Smooth muscle cell of the brain vasculature (primary cell): Measurements from ENCODE around the gene PPP1R12B.
A peak's percentile ranks its signal among the peaks of the same experiment; 100 is the strongest.
"Not testable (repeated sequence)": the region's sequence is repeated elsewhere in the genome, so short reads cannot be mapped to it uniquely, and the experiment has no call there.

Experiments
- DNase-seq: peaks from one replicate; pipeline ENCODE4 v3.0.0-alpha.2; 2012; ENCODE audit warnings: low read depth, low spot score

PPP1R12B gene

DNA sequence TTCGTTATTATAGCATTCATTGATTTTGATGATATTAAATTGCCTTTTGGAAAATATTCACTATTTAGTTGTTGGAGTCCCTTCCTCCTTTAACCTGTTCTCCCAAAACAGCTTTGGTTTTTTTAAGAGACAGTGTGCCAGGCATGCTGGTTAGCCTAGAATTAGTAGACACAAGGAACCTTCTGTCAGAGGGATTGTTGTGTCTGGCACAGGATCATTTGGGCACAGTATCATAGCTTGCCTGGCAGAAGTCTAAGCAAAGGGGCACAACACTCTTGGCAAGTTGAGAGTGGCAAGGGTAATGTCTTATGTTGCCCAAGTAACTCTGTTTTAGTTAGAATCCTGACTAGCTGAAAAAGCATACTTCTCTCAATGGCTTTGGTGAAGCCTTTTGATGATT, 49.9 kb downstream of the PPP1R12B start:
- DNase-seq: not testable (repeated sequence)

DNA sequence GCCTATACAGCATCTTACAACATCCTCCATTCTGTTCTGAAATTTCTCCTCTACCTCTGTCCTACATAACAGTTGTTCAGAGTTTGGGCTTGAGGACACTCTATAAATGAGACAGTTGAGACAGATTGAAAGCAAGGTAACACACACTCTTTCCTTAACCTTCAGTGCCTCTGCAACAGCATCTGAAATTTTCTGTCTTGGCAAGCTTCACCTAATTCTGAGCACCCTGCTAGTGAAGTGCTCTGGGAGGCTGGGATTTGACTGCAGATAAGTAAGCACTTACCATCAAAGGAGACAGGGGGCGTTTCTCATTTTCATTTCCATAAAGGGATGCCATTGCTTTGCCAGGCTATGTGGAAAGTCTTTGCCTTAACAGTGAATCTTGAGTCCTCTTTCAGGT, 53.3 kb downstream of the PPP1R12B start:
- DNase-seq: not testable (repeated sequence)

DNA sequence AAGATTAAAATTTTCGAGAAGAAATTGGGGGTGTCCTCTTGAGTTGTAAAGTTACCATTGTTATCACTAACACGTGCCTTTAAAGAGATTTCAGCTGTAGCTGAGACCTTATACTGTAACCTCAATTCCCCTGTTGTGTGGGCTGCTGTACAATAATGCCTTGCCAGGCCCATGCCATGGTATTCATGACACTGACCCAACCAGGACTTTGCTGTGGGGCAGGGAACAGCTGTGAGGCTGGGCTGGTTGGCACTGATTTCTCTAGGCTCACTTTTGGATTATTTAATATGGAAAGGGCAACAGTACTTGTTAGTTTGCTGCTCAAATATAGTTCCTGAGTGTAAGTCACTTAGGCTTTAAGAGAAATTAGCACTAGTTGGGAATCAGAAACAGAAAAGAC, 54.9 kb downstream of the PPP1R12B start:
- DNase-seq: not testable (repeated sequence)

DNA sequence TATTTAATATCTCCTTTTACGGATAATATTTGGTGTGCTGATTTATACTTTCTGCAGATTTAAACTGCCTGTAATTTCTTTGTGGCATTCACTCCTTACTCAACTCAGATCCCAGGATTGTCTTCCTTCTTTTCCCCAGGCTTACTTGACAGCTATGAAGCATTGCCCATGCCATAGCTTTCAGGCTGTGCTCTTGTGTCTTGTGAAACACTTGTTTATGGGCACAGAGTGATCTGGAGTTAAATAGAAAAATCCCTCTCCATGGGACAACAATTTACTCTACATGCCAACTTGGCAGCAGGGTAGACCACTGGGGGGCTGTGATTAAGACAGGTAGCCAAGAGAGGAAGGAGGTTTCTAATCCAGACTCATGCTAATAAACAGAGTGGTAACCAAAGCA, 57.4 kb downstream of the PPP1R12B start:
- no peak for DNase-seq

DNA sequence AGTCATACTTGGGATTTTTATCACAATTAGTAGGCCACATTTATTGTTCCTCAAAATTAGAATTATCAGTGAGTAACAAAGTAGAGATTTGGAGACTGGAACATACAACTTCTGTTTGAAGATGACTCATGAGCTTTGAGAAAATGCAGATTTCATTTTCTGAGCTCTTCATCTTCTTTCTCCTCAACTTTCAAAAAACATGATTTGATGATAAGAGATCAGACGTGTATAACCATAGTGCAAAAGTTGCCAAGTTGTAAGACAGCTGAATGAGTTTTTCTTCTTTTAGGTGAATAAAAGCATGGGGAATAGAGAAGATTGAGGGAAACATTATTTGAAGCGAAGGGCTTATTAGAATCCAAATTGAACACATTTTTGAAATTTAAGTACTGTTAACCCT, 58.4 kb downstream of the PPP1R12B start:
- not testable (repeated sequence) for DNase-seq

DNA sequence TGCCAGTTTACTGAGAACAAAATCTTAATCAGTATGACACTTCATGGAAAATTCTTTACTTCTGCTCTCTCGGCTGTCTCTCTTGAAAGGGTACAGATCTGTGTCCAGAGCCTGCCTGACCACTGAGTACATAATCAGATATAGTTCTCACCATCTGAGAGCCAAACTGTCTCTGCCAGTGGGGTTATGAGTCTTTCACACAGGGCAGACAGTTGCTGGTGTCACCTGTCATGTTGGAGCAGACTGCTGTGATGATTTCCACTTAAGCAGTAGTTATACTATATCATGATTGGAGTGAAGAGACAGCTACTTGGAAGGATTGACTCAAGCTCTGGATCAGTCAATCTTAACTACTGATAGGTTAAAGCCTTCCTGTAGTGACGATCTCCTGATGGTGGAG, 58.9 kb downstream of the PPP1R12B start:
- not testable (repeated sequence) for DNase-seq

DNA sequence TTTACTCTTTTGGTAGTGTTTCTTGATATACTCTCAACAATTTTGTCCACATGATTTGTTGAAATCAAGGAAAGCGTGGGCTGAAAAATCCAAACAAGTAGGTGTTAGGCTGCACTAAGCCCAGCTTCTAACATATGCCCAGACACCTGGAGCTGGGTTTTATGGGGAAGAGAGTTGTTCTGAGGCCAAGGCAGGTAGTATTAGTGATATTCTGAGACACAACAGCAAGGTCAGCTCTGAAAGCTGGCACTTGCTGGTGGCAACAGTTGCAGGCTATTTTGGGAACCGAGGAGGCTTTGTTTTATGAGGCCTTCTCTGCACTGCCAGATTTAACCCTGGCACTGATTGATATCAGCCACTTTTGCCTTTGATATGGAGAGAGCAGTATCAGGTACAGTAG, 61.8 kb downstream of the PPP1R12B start:
- DNase-seq: not testable (repeated sequence)

DNA sequence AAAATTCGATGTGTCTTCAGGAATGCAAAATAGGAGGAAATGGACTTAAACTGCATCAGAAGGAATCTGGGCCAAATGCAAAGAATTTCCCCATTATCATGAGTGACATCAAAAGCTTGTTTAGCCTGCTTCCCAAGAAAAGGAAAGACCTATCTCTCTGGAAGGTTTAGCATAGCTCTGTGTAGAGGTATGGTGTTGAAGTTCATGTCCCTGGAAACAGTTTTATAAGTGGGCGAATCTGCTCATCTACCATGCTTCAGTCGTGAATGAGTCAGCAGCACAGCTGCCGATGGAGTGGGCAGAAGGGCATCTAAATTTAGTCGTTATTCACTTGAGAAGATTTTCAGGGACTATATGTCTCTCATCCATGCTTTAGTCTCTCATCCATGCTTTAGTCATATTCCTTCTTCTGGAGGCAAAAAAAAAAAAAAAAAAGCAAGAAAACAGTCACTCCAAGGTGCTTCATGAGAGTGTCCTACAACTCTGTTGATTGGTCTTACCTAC, 62.4 kb downstream of the PPP1R12B start:
- not testable (repeated sequence) for DNase-seq

DNA sequence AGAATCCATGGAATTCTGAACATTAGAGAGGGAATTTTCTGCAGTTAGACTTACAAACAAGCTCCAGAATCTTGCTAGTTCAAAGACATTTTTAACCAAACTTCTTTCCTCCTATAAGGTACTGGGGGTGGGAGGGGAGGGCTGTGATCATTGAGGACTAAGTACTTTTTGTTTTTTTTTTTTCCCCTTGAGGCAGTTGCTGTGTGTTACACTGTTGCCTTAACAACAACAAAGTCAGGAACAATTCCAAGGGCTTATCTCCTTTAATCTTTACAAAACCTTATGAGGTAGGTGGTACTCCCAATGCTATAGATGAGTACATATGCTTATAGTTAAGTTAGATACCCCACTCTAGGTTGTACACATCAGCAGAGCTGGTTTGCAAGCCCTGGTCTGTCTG, 62.9 kb downstream of the PPP1R12B start:
- no peak for DNase-seq

DNA sequence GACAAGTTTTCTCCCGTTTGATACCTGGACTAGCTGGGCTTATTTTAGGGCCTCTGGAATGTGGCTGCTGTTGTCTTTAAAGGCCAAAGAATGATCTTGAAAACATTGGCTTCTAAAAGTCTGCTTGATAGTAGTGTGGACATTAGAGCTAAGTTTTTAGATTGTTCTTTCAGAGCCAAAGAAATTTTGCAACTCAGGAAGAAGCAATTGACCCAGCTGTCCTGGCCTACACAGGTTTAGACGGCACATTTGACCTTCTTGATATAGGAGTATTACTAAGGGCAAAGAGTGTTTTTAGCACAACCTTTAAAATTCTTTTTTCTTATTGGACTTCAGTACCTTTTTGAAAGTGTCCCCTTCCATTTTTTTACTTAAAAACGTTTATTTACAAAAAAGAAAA, 63.9 kb downstream of the PPP1R12B start:
- DNase-seq: not testable (repeated sequence)

DNA sequence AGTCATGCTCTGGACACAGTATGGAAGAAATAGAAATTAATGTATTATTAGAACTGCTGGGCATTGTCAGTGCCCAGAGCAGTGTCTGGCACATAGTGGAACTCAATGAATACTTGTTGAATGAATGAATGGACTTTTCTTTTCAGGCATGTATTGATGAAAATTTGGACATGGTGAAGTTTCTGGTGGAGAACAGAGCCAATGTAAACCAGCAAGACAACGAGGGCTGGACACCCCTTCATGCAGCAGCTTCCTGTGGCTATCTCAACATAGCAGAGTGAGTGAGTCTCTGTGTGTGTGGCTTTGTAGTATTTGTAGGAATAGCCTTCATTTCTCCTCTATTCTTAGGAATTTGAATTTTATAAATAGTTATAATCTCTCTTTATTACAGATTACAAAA, 68.1 kb downstream of the PPP1R12B start:
- peak; percentile 18 for DNase-seq

DNA sequence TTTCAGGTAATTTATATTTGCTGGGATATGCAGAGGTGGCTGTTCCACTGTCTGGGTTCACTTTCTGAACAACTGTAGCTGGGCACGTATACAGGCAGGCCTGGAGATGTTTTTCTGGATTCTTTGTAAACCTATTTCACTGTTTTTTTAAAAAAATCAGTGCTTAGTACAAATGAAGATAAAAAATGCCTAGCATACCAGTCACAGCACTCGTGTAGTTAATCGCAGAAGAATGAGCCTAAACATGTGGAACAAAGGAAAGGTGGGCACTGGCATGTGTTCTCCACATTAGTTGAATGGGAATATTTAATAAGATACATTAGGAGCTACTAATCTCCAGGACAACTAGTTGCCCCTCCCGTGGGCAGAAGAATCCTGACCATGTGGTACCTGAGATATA, 68.6 kb downstream of the PPP1R12B start:
- DNase-seq: not testable (repeated sequence)

DNA sequence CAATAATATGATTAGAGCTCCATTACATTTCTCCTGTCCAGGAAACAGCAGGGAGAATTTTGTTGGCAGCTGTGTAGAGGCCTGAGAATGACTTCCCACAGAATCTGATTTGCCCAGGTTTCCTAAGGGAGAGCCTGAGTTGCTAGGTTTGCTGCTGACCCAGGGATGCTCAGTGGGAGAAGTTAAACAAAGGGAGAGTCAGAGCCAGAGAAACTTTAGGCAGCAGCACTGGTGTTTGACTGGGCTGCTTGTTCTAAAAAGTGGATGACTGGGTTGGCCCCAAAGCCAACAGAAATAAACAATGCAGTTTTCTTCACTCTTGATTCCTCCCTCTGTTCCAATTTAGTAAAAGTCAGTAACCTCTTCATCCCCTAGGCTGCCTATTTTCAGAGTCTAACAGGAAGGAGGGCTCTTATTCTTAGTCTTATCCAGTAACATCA, 69.3 kb downstream of the PPP1R12B start:
- DNase-seq: peak; percentile 41

DNA sequence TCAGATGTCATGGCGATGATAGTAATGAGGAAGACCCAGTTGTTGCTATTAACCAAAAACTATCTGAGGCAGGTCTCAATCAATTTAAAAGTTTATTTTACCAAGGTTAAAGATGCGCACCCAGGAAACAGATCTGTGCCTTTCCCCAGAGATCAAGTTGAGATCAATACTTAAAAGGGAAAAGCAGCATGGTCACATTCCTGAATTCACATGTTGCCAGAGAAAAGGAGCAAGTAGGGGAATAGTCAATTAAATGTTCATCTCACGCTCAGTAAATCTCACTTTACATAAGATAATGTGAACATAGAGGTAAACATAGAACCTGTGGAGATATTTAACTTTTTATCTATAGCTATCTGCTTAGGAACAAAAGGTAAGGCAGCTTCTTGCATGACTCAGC, 71.2 kb downstream of the PPP1R12B start:
- not testable (repeated sequence) for DNase-seq

DNA sequence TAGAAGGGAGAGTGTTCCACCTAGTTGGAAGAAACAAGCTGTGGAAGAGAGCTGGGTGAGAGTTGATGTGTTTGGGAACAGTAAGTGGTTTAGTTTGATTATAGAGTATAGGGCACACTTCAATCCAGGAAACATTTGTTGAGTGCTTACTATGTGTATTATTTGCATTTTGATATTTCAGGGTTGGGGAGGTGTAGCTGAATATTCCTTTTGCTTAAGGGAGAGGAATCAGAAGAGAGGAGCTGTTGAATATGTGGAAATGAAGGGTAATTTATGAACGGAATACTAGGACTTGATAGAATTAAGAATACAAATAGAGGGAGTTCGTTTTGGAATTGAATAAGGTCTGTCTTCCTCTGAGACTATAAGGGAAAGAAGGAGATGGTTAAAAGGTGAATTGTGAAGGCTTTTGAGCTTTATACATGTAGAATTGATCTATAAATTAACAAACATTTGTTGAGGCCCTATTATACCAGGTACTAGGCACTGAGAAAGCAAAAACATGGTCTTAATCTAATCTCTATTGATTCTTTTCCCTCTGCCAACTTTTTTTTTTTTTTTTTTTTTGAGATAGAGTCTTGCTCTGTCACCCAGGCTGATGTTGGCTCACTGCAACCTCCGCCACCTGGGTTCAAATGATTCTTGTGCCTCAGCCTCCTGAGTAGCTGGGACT, 72.1 kb downstream of the PPP1R12B start:
- not testable (repeated sequence) for DNase-seq

DNA sequence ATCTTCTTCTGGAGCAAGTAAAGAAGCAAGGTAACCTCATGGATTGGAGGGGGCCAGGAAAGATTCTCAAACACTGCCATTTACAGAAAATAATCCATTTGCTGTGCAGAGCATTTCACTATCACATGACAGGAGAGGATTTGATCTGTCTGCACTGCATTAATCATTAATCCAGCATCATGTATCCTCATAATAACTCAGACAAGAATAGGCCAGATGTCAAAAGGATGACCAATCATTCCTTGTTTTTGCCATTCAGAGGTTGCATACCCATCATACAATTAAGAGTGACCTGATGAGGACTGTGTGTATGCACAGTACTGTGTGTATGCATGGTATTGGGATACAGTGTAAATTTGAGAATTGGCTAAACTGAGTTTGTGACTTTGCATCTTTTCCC, 74.2 kb downstream of the PPP1R12B start:
- DNase-seq: not testable (repeated sequence)

DNA sequence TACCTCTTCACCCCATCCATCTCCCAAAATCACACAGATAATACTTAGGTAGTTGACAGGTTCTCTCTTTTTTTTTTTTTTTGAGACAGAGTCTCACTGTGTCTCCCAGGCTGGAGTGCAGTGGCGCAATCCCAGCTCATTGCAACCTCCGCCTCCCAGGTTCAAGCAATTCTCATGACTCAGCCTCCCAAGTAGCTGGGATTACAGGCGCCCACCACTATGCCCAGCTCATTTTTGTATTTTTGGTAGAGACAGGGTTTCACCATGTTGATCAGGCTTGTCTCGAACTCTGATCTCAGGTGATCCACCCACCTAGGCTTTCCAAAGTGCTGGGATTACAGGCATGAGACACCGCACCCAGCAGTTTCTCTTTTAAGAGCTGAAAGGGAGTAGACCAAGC, 75.8 kb downstream of the PPP1R12B start:
- not testable (repeated sequence) for DNase-seq

DNA sequence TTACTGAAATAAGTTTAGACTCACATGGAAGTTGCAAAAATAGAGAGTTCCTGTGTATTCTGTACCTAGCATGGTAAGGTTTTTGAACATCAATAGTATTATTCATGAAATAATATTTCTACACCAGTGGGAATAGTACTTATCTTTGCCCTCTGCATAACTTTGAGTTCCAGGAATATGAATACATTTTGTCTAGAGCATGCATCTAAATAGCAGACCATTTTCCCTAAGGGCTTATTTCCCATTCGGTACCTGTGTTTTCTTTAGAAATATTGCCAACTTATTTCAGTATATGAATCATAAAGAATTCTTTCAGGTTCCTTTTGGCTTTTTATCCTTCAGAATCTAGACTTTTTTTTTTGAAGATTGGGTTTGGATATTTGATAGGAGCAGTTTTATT, 81.6 kb downstream of the PPP1R12B start:
- DNase-seq: not testable (repeated sequence)

DNA sequence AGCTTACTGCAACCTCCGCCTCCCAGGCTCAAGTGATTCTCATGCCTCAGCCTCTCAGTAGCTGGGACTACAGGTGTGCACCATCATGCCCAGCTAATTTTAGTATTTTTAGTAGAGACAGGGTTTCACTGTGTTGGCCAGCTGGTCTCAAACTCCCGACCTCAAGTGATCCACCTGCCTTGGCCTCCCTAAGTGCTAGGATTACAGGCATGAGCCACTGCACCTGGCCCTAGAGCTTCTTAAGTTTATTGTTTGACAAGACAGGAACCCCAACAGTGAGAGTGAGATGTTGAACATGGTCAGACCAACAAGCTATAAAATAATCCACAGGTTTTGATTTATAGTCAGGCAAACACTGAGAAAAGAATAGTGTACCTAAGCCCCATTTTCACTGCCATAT, 83.8 kb downstream of the PPP1R12B start:
- DNase-seq: not testable (repeated sequence)

DNA sequence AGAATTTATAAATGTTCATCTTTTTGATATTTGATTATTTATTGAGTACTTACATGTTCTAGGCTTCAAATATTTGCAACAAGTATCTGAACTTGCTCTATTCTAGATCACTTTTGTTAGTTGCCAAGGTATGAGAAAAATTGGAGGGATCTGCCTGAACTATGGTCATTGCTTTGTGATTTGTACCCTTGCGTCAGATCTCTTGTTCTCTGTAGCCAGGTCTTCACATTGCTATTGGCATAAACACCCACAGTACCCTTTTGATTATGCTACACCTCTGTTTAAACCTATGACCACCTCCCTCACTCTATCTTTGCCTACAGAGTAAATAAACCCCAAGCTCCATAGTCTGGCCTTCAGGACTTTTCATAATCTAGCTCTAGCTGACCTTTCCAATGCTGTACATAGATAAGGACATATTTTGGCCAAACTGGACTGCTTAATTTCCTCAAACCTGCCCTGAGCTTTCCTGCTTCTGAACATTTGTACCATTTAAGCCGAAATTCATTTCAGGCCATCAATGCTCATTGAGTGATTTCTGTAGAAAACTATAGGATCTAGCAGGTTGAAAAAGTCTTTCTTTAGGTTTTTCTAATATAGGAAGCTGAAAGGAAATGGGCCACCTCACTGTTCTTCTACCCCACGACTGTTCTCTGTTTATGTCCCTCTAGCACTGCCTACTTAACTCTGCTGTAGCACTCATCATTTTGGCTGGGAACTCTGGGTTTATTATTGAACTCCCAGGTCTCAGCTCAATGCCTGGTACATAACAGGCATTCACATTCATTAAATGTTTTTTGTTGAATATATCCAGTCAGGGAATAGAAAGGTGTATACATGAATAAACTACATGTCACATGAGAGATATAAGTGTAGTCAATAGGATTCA, 84.9 kb downstream of the PPP1R12B start:
- no peak for DNase-seq

DNA sequence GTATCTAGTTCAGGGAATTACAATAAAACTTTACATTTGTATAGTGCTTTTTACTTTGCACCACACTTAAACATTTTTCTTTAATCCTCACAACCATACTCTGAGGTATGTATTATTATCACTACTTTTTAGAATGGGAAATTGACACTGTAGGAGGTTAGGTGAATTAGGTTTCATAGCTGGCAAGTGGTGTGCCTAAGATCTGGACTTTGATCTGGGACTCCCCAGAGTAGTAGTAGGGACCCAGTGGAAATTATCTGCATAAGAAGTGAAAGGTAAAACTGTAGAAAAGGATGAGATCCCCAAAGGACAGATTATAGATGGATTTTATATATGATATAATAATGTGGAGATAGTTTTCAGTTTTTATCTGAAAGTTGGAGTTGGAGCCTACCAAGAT, 85.6 kb downstream of the PPP1R12B start:
- no peak for DNase-seq

DNA sequence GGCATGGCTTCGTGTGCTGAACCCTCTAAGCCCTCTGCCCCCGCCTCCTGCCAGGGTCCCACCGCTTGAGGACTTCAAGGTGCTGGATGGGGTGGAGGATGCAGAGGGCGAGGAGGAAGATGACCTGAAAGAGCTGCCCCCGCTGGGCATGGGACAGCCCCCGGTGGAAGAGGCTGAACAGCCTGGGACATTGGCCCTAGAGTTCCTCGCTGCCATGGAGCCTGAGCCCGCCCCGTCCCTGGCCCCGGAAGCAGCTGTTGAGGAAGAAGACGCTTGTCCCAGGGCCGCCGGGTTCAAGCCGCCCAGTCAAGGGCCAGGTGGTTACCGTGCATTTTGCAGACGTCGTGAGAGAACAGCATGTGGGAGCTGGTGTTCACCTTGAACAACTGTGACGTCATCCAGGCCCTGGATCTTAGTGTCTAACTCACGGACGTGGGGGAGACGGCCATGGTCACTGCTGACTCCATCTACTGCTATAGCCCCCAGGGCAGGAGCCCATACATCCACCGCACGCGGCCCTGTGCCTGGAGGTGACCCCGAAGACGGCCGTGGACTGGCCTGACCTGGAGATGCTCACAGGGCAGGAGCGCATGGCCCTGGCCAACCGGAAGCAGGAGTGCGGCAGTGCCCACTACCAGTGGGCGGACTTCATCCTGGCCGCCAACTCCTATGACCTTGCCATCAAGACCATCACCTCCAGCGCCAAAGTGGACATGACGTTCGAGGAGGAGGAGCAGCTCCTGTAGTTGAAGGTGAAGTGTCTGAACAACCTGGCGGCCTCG, 90.1 kb downstream of the PPP1R12B start:
- no peak for DNase-seq
